Pons (tissue), 1 donor: ENCODE data around the gene GPC6.

Source experiments
- DNase-seq: peaks from one replicate; pipeline ENCODE4 v3.0.0-alpha.2; 2016; ENCODE audit warnings: low spot score

GPC6 gene

GRCh38 chr13:93859716-93860115 is 633.1 kb downstream of the GPC6 start:
- no peak for DNase-seq

GRCh38 chr13:93861818-93862217 is 635.2 kb downstream of the GPC6 start:
- no peak for DNase-seq

- no peak for DNase-seq
Measured at GRCh38 chr13:93862259-93862658, 635.7 kb downstream of the GPC6 start.

GRCh38 chr13:93865235-93865634 is 638.6 kb downstream of the GPC6 start:
- DNase-seq, result no peak

- DNase-seq, result no peak
Measured at GRCh38 chr13:93867481-93867880, 640.9 kb downstream of the GPC6 start.

GRCh38 chr13:93872376-93872775 is 645.8 kb downstream of the GPC6 start:
- no peak for DNase-seq

- no peak for DNase-seq
Measured at GRCh38 chr13:93872786-93873347, 646.3 kb downstream of the GPC6 start.

- DNase-seq, result no peak
Measured at GRCh38 chr13:93875547-93875946, 648.9 kb downstream of the GPC6 start.

GRCh38 chr13:93876236-93876635 is 649.6 kb downstream of the GPC6 start:
- no peak for DNase-seq

GRCh38 chr13:93878675-93879074 is 652.1 kb downstream of the GPC6 start:
- no peak for DNase-seq

GRCh38 chr13:93881411-93881810 is 654.8 kb downstream of the GPC6 start:
- no peak for DNase-seq

- DNase-seq, result no peak
Measured at GRCh38 chr13:93882086-93882651, 655.6 kb downstream of the GPC6 start.

GRCh38 chr13:93889430-93889951 is 662.9 kb downstream of the GPC6 start:
- no peak for DNase-seq

- no peak for DNase-seq
Measured at GRCh38 chr13:93899981-93900380, 673.4 kb downstream of the GPC6 start.

- DNase-seq, result no peak
Measured at GRCh38 chr13:93900731-93901130, 674.1 kb downstream of the GPC6 start.

- no peak for DNase-seq
Measured at GRCh38 chr13:93903909-93904308, 677.3 kb downstream of the GPC6 start.

- no peak for DNase-seq
Measured at GRCh38 chr13:93915269-93915809, 688.7 kb downstream of the GPC6 start.

- no peak for DNase-seq
Measured at GRCh38 chr13:93922063-93922855, 695.7 kb downstream of the GPC6 start.

- DNase-seq, result no peak
Measured at GRCh38 chr13:93925990-93926389, 699.4 kb downstream of the GPC6 start.

GRCh38 chr13:93926425-93926824 is 699.8 kb downstream of the GPC6 start:
- no peak for DNase-seq

- DNase-seq, result no peak
Measured at GRCh38 chr13:93927431-93927830, 700.8 kb downstream of the GPC6 start.

- DNase-seq, result no peak
Measured at GRCh38 chr13:93932901-93933300, 706.3 kb downstream of the GPC6 start.

- no peak for DNase-seq
Measured at GRCh38 chr13:93936901-93937300, 710.3 kb downstream of the GPC6 start.
